Measurements from ENCODE around the gene YPEL2. TPM values are rescaled to one million over a fixed set of nuclear protein-coding genes. Genes with fewer than 3 reads are reported as not detected.
"Not testable (repeated sequence)": the region's sequence is repeated elsewhere in the genome, so short reads cannot be mapped to it uniquely, and the experiment has no call there.

YPEL2 gene
- total and polyA plus RNA-seq, 2 donors: 7.0 to 10.6 TPM

- H3K9me3 ChIP-seq (ENCODE audit: control insufficient read depth in 2 of 2, insufficient read depth in 1 of 2, low read length in 1 of 2): no peaks in the 10 kb centered on the region
- H3K4me1 ChIP-seq (ENCODE audit: control insufficient read depth in 2 of 2, insufficient read depth in 2 of 2, low read length in 2 of 2): no peaks in the 10 kb centered on the region
- no peaks in the 10 kb centered on the region for H3K27me3 ChIP-seq (ENCODE audit: control insufficient read depth in 2 of 2, insufficient read depth in 1 of 2, low read length in 1 of 2)
- no peak for DNase-seq (ENCODE audit: low read depth in 6 of 9, low spot score in 9 of 9)
- no peak overlapping the region for H3K27ac ChIP-seq (ENCODE audit: low read depth in 1 of 2, low read length in 1 of 2)
- H3K36me3 ChIP-seq (ENCODE audit: control insufficient read depth in 2 of 2, insufficient read depth in 2 of 2, low read length in 1 of 2): no peaks in the 10 kb centered on the region
- H3K4me3 ChIP-seq (ENCODE audit: low read length in 2 of 2): no peak overlapping the region
- 93% methylated on average over 2 of the region's 2 CpGs for WGBS
Observed at GRCh38 chr17:59298521-59298920, 32.9 kb upstream of the YPEL2 start.

GRCh38 chr17:59299400-59300092 is 31.9 kb upstream of the YPEL2 start:
- no peak overlapping the region for H3K27ac ChIP-seq (ENCODE audit: low read depth in 1 of 2, low read length in 1 of 2)
- H3K9me3 ChIP-seq (ENCODE audit: control insufficient read depth in 2 of 2, insufficient read depth in 1 of 2, low read length in 1 of 2): no peaks in the 10 kb centered on the region
- no peak for DNase-seq (ENCODE audit: low read depth in 6 of 9, low spot score in 9 of 9)
- no peaks in the 10 kb centered on the region for H3K4me1 ChIP-seq (ENCODE audit: control insufficient read depth in 2 of 2, insufficient read depth in 2 of 2, low read length in 2 of 2)
- 99% methylated on average over 2 of the region's 2 CpGs for WGBS
- H3K4me3 ChIP-seq (ENCODE audit: low read length in 2 of 2): no peak overlapping the region
- no peaks in the 10 kb centered on the region for H3K27me3 ChIP-seq (ENCODE audit: control insufficient read depth in 2 of 2, insufficient read depth in 1 of 2, low read length in 1 of 2)
- no peaks in the 10 kb centered on the region for H3K36me3 ChIP-seq (ENCODE audit: control insufficient read depth in 2 of 2, insufficient read depth in 2 of 2, low read length in 1 of 2)

- Histone ChIP-seq H3K4me3 (ENCODE audit: low read length in 2 of 2) (no peak overlapping the region), H3K36me3 (ENCODE audit: control insufficient read depth in 2 of 2, insufficient read depth in 2 of 2, low read length in 1 of 2) (no peaks in the 10 kb centered on the region), H3K4me1 (ENCODE audit: control insufficient read depth in 2 of 2, insufficient read depth in 2 of 2, low read length in 2 of 2) (no peaks in the 10 kb centered on the region), H3K27ac (ENCODE audit: low read depth in 1 of 2, low read length in 1 of 2) (no peak overlapping the region), H3K27me3 (ENCODE audit: control insufficient read depth in 2 of 2, insufficient read depth in 1 of 2, low read length in 1 of 2) (no peaks in the 10 kb centered on the region), H3K9me3 (ENCODE audit: control insufficient read depth in 2 of 2, insufficient read depth in 1 of 2, low read length in 1 of 2) (no peaks in the 10 kb centered on the region)
- WGBS: 90% methylated on average over 5 of the region's 5 CpGs
- DNase-seq (ENCODE audit: low read depth in 6 of 9, low spot score in 9 of 9): no peak
Observed at GRCh38 chr17:59300941-59301340, 30.5 kb upstream of the YPEL2 start.

- H3K27ac ChIP-seq (ENCODE audit: low read depth in 1 of 2, low read length in 1 of 2): no peak overlapping the region
- H3K4me1 ChIP-seq (ENCODE audit: control insufficient read depth in 2 of 2, insufficient read depth in 2 of 2, low read length in 2 of 2): no peaks in the 10 kb centered on the region
- H3K4me3 ChIP-seq (ENCODE audit: low read length in 2 of 2): no peak overlapping the region
- no peaks in the 10 kb centered on the region for H3K36me3 ChIP-seq (ENCODE audit: control insufficient read depth in 2 of 2, insufficient read depth in 2 of 2, low read length in 1 of 2)
- H3K27me3 ChIP-seq (ENCODE audit: control insufficient read depth in 2 of 2, insufficient read depth in 1 of 2, low read length in 1 of 2): no peaks in the 10 kb centered on the region
- 96% methylated on average over 2 of the region's 2 CpGs for WGBS
- no peaks in the 10 kb centered on the region for H3K9me3 ChIP-seq (ENCODE audit: control insufficient read depth in 2 of 2, insufficient read depth in 1 of 2, low read length in 1 of 2)
- DNase-seq (ENCODE audit: low read depth in 6 of 9, low spot score in 9 of 9): no peak
Observed at GRCh38 chr17:59304811-59305210, 26.6 kb upstream of the YPEL2 start.

- H3K9me3 ChIP-seq (ENCODE audit: control insufficient read depth in 2 of 2, insufficient read depth in 1 of 2, low read length in 1 of 2): no peaks in the 10 kb centered on the region
- WGBS: 91% methylated on average over 6 of the region's 6 CpGs
- no peaks in the 10 kb centered on the region for H3K4me1 ChIP-seq (ENCODE audit: control insufficient read depth in 2 of 2, insufficient read depth in 2 of 2, low read length in 2 of 2)
- H3K27me3 ChIP-seq (ENCODE audit: control insufficient read depth in 2 of 2, insufficient read depth in 1 of 2, low read length in 1 of 2): no peaks in the 10 kb centered on the region
- DNase-seq (ENCODE audit: low read depth in 6 of 9, low spot score in 9 of 9): no peak
- H3K36me3 ChIP-seq (ENCODE audit: control insufficient read depth in 2 of 2, insufficient read depth in 2 of 2, low read length in 1 of 2): no peaks in the 10 kb centered on the region
- H3K4me3 ChIP-seq (ENCODE audit: low read length in 2 of 2): no peak overlapping the region
- no peak overlapping the region for H3K27ac ChIP-seq (ENCODE audit: low read depth in 1 of 2, low read length in 1 of 2)
Observed at GRCh38 chr17:59310263-59310920, 21.1 kb upstream of the YPEL2 start.

GRCh38 chr17:59311051-59311468 is 20.4 kb upstream of the YPEL2 start:
- DNase-seq (ENCODE audit: low read depth in 6 of 9, low spot score in 9 of 9): peak in 8 of 9 donors; percentile 46 to 80 (median 59)
- Histone ChIP-seq H3K36me3 (ENCODE audit: control insufficient read depth in 2 of 2, insufficient read depth in 2 of 2, low read length in 1 of 2) (no peaks in the 10 kb centered on the region), H3K4me1 (ENCODE audit: control insufficient read depth in 2 of 2, insufficient read depth in 2 of 2, low read length in 2 of 2) (no peaks in the 10 kb centered on the region), H3K27me3 (ENCODE audit: control insufficient read depth in 2 of 2, insufficient read depth in 1 of 2, low read length in 1 of 2) (no peaks in the 10 kb centered on the region), H3K9me3 (ENCODE audit: control insufficient read depth in 2 of 2, insufficient read depth in 1 of 2, low read length in 1 of 2) (no peaks in the 10 kb centered on the region), H3K4me3 (ENCODE audit: low read length in 2 of 2) (no peak overlapping the region), H3K27ac (ENCODE audit: low read depth in 1 of 2, low read length in 1 of 2) (no peak overlapping the region)
- WGBS: 8% methylated on average over 5 of the region's 5 CpGs

GRCh38 chr17:59311521-59311920 is 19.9 kb upstream of the YPEL2 start:
- not testable (repeated sequence) for H3K27ac ChIP-seq (ENCODE audit: low read depth in 1 of 2, low read length in 1 of 2); H3K4me1 ChIP-seq (ENCODE audit: control insufficient read depth in 2 of 2, insufficient read depth in 2 of 2, low read length in 2 of 2); H3K36me3 ChIP-seq (ENCODE audit: control insufficient read depth in 2 of 2, insufficient read depth in 2 of 2, low read length in 1 of 2); DNase-seq (ENCODE audit: low read depth in 6 of 9, low spot score in 9 of 9); H3K27me3 ChIP-seq (ENCODE audit: control insufficient read depth in 2 of 2, insufficient read depth in 1 of 2, low read length in 1 of 2); H3K4me3 ChIP-seq (ENCODE audit: low read length in 2 of 2); H3K9me3 ChIP-seq (ENCODE audit: control insufficient read depth in 2 of 2, insufficient read depth in 1 of 2, low read length in 1 of 2)
- 96% methylated on average over 7 of the region's 7 CpGs for WGBS

- DNase-seq (ENCODE audit: low read depth in 6 of 9, low spot score in 9 of 9): no peak
- Histone ChIP-seq H3K9me3 (ENCODE audit: control insufficient read depth in 2 of 2, insufficient read depth in 1 of 2, low read length in 1 of 2) (no peaks in the 10 kb centered on the region), H3K27ac (ENCODE audit: low read depth in 1 of 2, low read length in 1 of 2) (no peak overlapping the region), H3K4me1 (ENCODE audit: control insufficient read depth in 2 of 2, insufficient read depth in 2 of 2, low read length in 2 of 2) (no peaks in the 10 kb centered on the region), H3K36me3 (ENCODE audit: control insufficient read depth in 2 of 2, insufficient read depth in 2 of 2, low read length in 1 of 2) (no peaks in the 10 kb centered on the region), H3K27me3 (ENCODE audit: control insufficient read depth in 2 of 2, insufficient read depth in 1 of 2, low read length in 1 of 2) (no peaks in the 10 kb centered on the region), H3K4me3 (ENCODE audit: low read length in 2 of 2) (no peak overlapping the region)
- 81% methylated on average over 4 of the region's 4 CpGs for WGBS
Observed at GRCh38 chr17:59315866-59316265, 15.6 kb upstream of the YPEL2 start.

GRCh38 chr17:59327121-59327980 is 4.1 kb upstream of the YPEL2 start:
- peaks cover 0 to 3% of the 10 kb centered on the region in 2 donors for H3K27me3 ChIP-seq (ENCODE audit: control insufficient read depth in 2 of 2, insufficient read depth in 1 of 2, low read length in 1 of 2)
- H3K27ac ChIP-seq (ENCODE audit: low read depth in 1 of 2, low read length in 1 of 2): peak overlapping the region; percentile 49 to 50
- WGBS: 84% methylated on average over 5 of the region's 5 CpGs
- peaks cover 0 to 27% of the 10 kb centered on the region in 2 donors for H3K4me1 ChIP-seq (ENCODE audit: control insufficient read depth in 2 of 2, insufficient read depth in 2 of 2, low read length in 2 of 2)
- no peaks in the 10 kb centered on the region for H3K36me3 ChIP-seq (ENCODE audit: control insufficient read depth in 2 of 2, insufficient read depth in 2 of 2, low read length in 1 of 2)
- H3K9me3 ChIP-seq (ENCODE audit: control insufficient read depth in 2 of 2, insufficient read depth in 1 of 2, low read length in 1 of 2): no peaks in the 10 kb centered on the region
- DNase-seq (ENCODE audit: low read depth in 6 of 9, low spot score in 9 of 9): no peak
- H3K4me3 ChIP-seq (ENCODE audit: low read length in 2 of 2): no peak overlapping the region

Measured in thymus (tissue), 11 donors.